HepG2 (cell line): ENCODE results near the gene SLC25A38. TPM values are rescaled to one million over a fixed set of nuclear protein-coding genes. Genes with fewer than 3 reads are reported as not detected.
A peak's percentile ranks its signal among the peaks of the same experiment; 100 is the strongest.

Experiments
- ARNT2 ChIP-seq: sonication (generic); formaldehyde crosslinking; IDR thresholded peaks from 2 replicates; pipeline ENCODE4 v1.8.0; 2022; ENCODE audit warnings: mild to moderate bottlenecking, low read depth, missing genetic modification reagents, moderate library complexity
- BCL3 ChIP-seq: sonication (generic); formaldehyde crosslinking; IDR thresholded peaks from 2 replicates; pipeline ENCODE4 v1.5.1; 2020; ENCODE audit warnings: mild to moderate bottlenecking, missing genetic modification reagents, moderate library complexity
- CCAR2 ChIP-seq: fragments of 200-400 bp; formaldehyde crosslinking; optimal IDR thresholded peaks from 2 replicates; pipeline ENCODE3; 2018; ENCODE audit warnings: low read depth, mild to moderate bottlenecking, low read length, moderate library complexity
- CCDC6 ChIP-seq: sonication (generic); formaldehyde crosslinking; IDR thresholded peaks from 2 replicates; pipeline ENCODE4 v1.8.1; 2022; ENCODE audit warnings: mild to moderate bottlenecking, missing genetic modification reagents, moderate library complexity
- DMAP1 ChIP-seq: IDR thresholded peaks from 2 replicates; pipeline ENCODE4 v1.6.1; 2016
- HDAC1 ChIP-seq: sonication (generic); formaldehyde crosslinking; IDR thresholded peaks from 2 replicates; pipeline ENCODE4 v1.5.1; 2020; ENCODE audit warnings: mild to moderate bottlenecking, missing genetic modification reagents
- HDAC6 ChIP-seq: fragments of 200-600 bp; sonication (generic); IDR thresholded peaks from 2 replicates; pipeline ENCODE4 v1.7.0; 2017; ENCODE audit warnings: mild to moderate bottlenecking, antibody characterized with exemption, low read length, low read depth
- HMGA1 ChIP-seq: sonication (generic); formaldehyde crosslinking; conservative IDR thresholded peaks from 2 replicates; pipeline ENCODE4 v1.4.0; 2020; ENCODE audit warnings: missing genetic modification reagents
- ISX ChIP-seq: sonication (generic); formaldehyde crosslinking; conservative IDR thresholded peaks from 2 replicates; pipeline ENCODE4 v1.5.0; 2020; ENCODE audit warnings: missing genetic modification reagents
- JDP2 ChIP-seq: sonication (generic); formaldehyde crosslinking; IDR thresholded peaks from 2 replicates; pipeline ENCODE4 v1.8.1; 2022; ENCODE audit warnings: missing genetic modification reagents, borderline replicate concordance
- MZF1 ChIP-seq: sonication (generic); formaldehyde crosslinking; IDR thresholded peaks from 2 replicates; pipeline ENCODE4 v1.8.1; 2023; ENCODE audit warnings: mild to moderate bottlenecking, missing genetic modification reagents, borderline replicate concordance
- NFKBIZ ChIP-seq: IDR thresholded peaks from 2 replicates; pipeline ENCODE4 v1.6.1; 2018; ENCODE audit warnings: missing genetic modification reagents, missing compliant biosample characterization
- NFYC ChIP-seq: IDR thresholded peaks from 2 replicates; pipeline ENCODE4 v1.6.1; 2016; ENCODE audit warnings: missing genetic modification reagents, missing compliant biosample characterization
- PBX2 ChIP-seq: IDR thresholded peaks from 2 replicates; pipeline ENCODE4 v1.6.1; 2016; ENCODE audit warnings: control low read depth
- SMAD3 ChIP-seq: sonication (generic); formaldehyde crosslinking; IDR thresholded peaks from 2 replicates; pipeline ENCODE4 v1.4.0; 2020; ENCODE audit warnings: missing genetic modification reagents
- SRSF1 ChIP-seq: fragments of 200-400 bp; formaldehyde crosslinking; optimal IDR thresholded peaks from 2 replicates; pipeline ENCODE3; 2017; ENCODE audit warnings: mild to moderate bottlenecking, low read depth, low read length, moderate library complexity
- THYN1 ChIP-seq: sonication (generic); formaldehyde crosslinking; IDR thresholded peaks from 2 replicates; pipeline ENCODE4 v1.8.1; 2023; ENCODE audit warnings: low read depth, mild to moderate bottlenecking, moderate library complexity, missing genetic modification reagents, borderline replicate concordance
- UBTF ChIP-seq: sonication (generic); formaldehyde crosslinking; IDR thresholded peaks from 2 replicates; pipeline ENCODE4 v1.4.0; 2020; ENCODE audit warnings: mild to moderate bottlenecking, missing genetic modification reagents
- ZIK1 ChIP-seq: sonication (generic); formaldehyde crosslinking; IDR thresholded peaks from 2 replicates; pipeline ENCODE4 v1.5.0; 2020; ENCODE audit warnings: mild to moderate bottlenecking, low read depth, missing genetic modification reagents, borderline replicate concordance
- ZMYM4 ChIP-seq: sonication (generic); formaldehyde crosslinking; IDR thresholded peaks from 2 replicates; pipeline ENCODE4 v1.8.1; 2023; ENCODE audit warnings: mild to moderate bottlenecking, missing genetic modification reagents
- ZNF232 ChIP-seq: sonication (generic); formaldehyde crosslinking; IDR thresholded peaks from 2 replicates; pipeline ENCODE4 v1.4.0; 2020; ENCODE audit warnings: missing genetic modification reagents, borderline replicate concordance
- ZNF333 ChIP-seq: sonication (generic); formaldehyde crosslinking; IDR thresholded peaks from 2 replicates; pipeline ENCODE4 v1.4.0; 2020; ENCODE audit warnings: mild to moderate bottlenecking, missing genetic modification reagents, borderline replicate concordance
- ZNF660 ChIP-seq: sonication (generic); formaldehyde crosslinking; IDR thresholded peaks from 2 replicates; pipeline ENCODE4 v1.5.1; 2020; ENCODE audit warnings: mild to moderate bottlenecking, low read depth, missing genetic modification reagents, borderline replicate concordance
- ZNF7 ChIP-seq: IDR thresholded peaks from 2 replicates; pipeline ENCODE4 v1.6.1; 2016; ENCODE audit warnings: missing biosample characterization, missing genetic modification reagents
- ZNF724P ChIP-seq: sonication (generic); formaldehyde crosslinking; IDR thresholded peaks from 2 replicates; pipeline ENCODE4 v1.8.0; 2022; ENCODE audit warnings: missing genetic modification reagents, borderline replicate concordance
- ZSCAN25 ChIP-seq: sonication (generic); formaldehyde crosslinking; IDR thresholded peaks from 2 replicates; pipeline ENCODE4 v1.8.0; 2022; ENCODE audit warnings: mild to moderate bottlenecking, missing genetic modification reagents
- ZSCAN31 ChIP-seq: sonication (generic); formaldehyde crosslinking; IDR thresholded peaks from 2 replicates; pipeline ENCODE4 v1.5.0; 2020; ENCODE audit warnings: low read depth, mild to moderate bottlenecking, missing genetic modification reagents
- polyA plus RNA-seq, 8 experiments: library from polyadenylated mRNA; depleted of rRNA in 3 of 8; stranded (reverse) in 7 of 8; unstranded in 1 of 8; fragments of >200 nt; fragmentation: Illumina TruSeq in 4 of 8; extraction: Trizol in 4 of 8; gene quantifications; 2 replicates each; pipeline versions ENCODE4 v1.2.1 to v1.2.3, GENCODE V29; 2011 to 2016; ENCODE audit warnings: low read depth in 4 of 8, missing spikeins in 1 of 8, mixed read lengths in 1 of 8; ENCODE audit not compliant: insufficient read depth in 1 of 8
- total RNA-seq, 5 experiments: library from RNA; depleted of rRNA; stranded (reverse); fragments of >200 nt; fragmentation: Illumina TruSeq; extraction: Trizol; gene quantifications; 2 replicates each; pipeline ENCODE4 v1.2.3, GENCODE V29; 2016; ENCODE audit warnings: low read depth in 1 of 5

The SLC25A38 gene
- total and polyA plus RNA-seq, 2 of the 13 experiments (the other 11 are each of a cell fraction or from before 2014, with no cell fraction given), result 32.5 to 35.4 TPM

- no peak for TF ChIP-seq ZNF660 (CRISPR knock-in tag)
- no peak; the same call in 1 of the 2 replicates for TF ChIP-seq NFKBIZ
- TF ChIP-seq HDAC6, result no peak
- TF ChIP-seq SRSF1, result no peak
- no peak for TF ChIP-seq HMGA1 (CRISPR knock-in tag)
- no peak; the same call in 1 of the 2 replicates for TF ChIP-seq SMAD3 (CRISPR knock-in tag)
- TF ChIP-seq BCL3 (CRISPR knock-in tag), result peak; percentile 82; the same call in 1 of the 2 replicates
- no peak; the same call in 1 of the 2 replicates for TF ChIP-seq CCDC6 (CRISPR knock-in tag)
- no peak for TF ChIP-seq JDP2 (CRISPR knock-in tag)
- TF ChIP-seq ZNF232 (CRISPR knock-in tag), result peak; percentile 9; the same call in 1 of the 2 replicates
- TF ChIP-seq ARNT2 (CRISPR knock-in tag), result no peak
- no peak for TF ChIP-seq ZNF333 (CRISPR knock-in tag)
- peak; percentile 66 for TF ChIP-seq ZMYM4 (CRISPR knock-in tag)
- peak; percentile 83 for TF ChIP-seq HDAC1
- no peak for TF ChIP-seq ZSCAN31 (CRISPR knock-in tag)
- peak; percentile 62; the same call in 1 of the 2 replicates for TF ChIP-seq DMAP1 (CRISPR knock-in tag)
- TF ChIP-seq NFYC (CRISPR knock-in tag), result no peak
- TF ChIP-seq CCAR2, result no peak
- TF ChIP-seq ISX (CRISPR knock-in tag), result no peak
- no peak for TF ChIP-seq THYN1
- TF ChIP-seq ZNF724P, result no peak
- no peak for TF ChIP-seq ZSCAN25
- TF ChIP-seq MZF1 (CRISPR knock-in tag), result no peak
- TF ChIP-seq PBX2 (CRISPR knock-in tag), result no peak
- no peak for TF ChIP-seq ZIK1
- TF ChIP-seq UBTF, result no peak
- TF ChIP-seq ZNF7 (CRISPR knock-in tag), result no peak
Observed at GRCh38 chr3:39383045-39383880, at the start of gene SLC25A38 (continued).
